IPS-20b (cell line): ENCODE results near the gene VCP.

Experiments used
- H3K27ac ChIP-seq: one replicate; pipeline ENCODE4 v1.5.1; 2013; ENCODE audit warnings: low read length
- H3K27me3 ChIP-seq: 2 replicates; pipeline ENCODE4 v1.6.1; 2013; ENCODE audit warnings: mild to moderate bottlenecking, low read length, inconsistent platforms; ENCODE audit not compliant: insufficient read depth
- H3K36me3 ChIP-seq: 2 replicates; pipeline ENCODE4 v1.6.1; 2013; ENCODE audit warnings: low read depth, mild to moderate bottlenecking, inconsistent platforms, low read length, moderate library complexity; ENCODE audit not compliant: insufficient read depth
- H3K4me1 ChIP-seq: 2 replicates; pipeline ENCODE4 v1.6.1; 2013; ENCODE audit warnings: mild to moderate bottlenecking, control low read depth, inconsistent platforms, low read length, moderate library complexity; ENCODE audit not compliant: insufficient read depth
- H3K4me3 ChIP-seq: 2 replicates; pipeline ENCODE4 v1.5.1; 2013; ENCODE audit warnings: mild to moderate bottlenecking, low read length, inconsistent platforms
- H3K9ac ChIP-seq: 2 replicates; pipeline ENCODE4 v1.6.1; 2013; ENCODE audit warnings: low read depth, mild to moderate bottlenecking, inconsistent platforms, low read length, moderate library complexity
- H3K9me3 ChIP-seq: 2 replicates; pipeline ENCODE4 v1.6.1; 2013; ENCODE audit warnings: mild to moderate bottlenecking, low read depth, low read length, inconsistent platforms; ENCODE audit not compliant: insufficient read depth

VCP gene

GRCh38 chr9:35054871-35055644 is 17.4 kb downstream of the VCP start:
- Histone ChIP-seq H3K9me3 (no peaks in the 10 kb centered on the region), H3K27me3 (no peaks in the 10 kb centered on the region), H3K27ac (no peak overlapping the region), H3K4me1 (no peaks in the 10 kb centered on the region), H3K4me3 (no peak overlapping the region), H3K36me3 (peaks cover 65% of the 10 kb centered on the region), H3K9ac (no peak overlapping the region)

DNA sequence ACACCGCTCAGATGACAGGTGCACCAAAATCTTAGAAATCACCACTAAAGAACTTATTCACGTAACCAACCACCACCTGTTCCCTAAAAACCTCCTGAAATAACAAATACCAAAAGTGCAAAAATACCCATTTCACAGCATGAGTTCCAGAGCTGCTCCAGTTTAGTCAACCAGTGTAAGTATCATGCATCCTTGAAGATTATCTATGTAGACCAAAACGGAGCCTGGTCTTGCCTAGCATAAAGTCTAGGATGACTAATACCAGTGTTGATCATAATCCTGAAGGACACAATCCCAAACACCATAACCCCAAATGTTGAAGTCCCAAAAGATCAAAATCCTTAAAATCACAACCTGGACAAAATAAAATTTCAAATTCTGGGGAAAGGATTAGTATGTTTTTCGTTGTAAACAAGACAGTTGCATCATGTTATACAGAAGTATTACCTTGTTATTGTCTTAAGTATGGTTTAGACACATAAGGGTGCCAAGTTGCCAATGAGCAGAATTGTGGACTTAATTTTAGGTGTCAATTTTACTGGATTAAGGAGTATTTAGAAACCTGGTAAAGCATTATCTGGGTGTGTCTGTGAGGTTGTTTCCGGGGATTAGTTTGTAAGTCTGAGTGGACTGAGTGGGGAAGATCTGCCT is 18.1 kb downstream of the VCP start:
- no peaks in the 10 kb centered on the region for H3K9me3 ChIP-seq
- no peaks in the 10 kb centered on the region for H3K27me3 ChIP-seq
- H3K27ac ChIP-seq = no peak overlapping the region
- H3K4me3 ChIP-seq = no peak overlapping the region
- no peaks in the 10 kb centered on the region for H3K4me1 ChIP-seq
- no peak overlapping the region for H3K9ac ChIP-seq
- peaks cover 61% of the 10 kb centered on the region for H3K36me3 ChIP-seq

DNA sequence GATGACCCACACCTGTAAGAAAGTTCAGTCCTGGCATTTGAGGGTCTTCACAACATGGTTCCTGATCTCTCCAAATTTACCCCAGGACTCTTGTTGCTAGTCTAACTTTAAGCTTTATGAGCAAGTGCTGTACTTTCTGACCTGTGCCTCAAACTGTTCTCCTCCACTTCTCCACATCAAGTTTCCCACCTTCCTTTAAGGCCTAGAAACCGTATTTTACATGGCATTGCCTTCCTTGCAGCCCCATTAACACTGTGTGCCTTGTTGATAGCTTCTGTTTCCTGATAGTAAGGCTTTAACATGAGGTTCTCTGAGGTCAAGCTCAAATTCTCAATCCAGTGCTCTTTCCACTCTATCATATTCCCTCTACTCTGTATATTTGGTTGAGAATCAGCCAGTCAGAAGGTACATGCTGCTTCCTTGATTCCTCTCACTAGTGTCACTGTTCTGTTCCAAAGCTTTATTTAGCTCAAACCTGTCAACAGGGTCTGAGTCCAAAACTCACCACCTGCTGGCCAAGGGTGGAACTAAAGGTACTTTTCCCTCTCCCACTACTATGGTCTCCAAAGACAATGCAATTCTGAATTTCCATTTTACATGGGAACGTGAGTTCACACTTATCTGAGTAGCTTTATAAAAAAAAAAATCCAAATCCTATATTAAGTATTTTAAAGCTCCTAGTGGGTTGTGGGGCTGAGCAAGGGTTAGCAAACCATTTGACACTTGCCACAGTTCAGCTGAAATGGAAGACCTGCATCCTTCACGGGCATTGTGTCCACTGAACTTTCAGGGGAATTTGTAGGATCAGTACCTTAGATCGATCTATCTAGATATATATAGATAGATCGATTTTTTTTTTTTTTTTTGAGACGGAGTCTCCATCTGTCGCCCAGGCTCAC is 21.1 kb downstream of the VCP start:
- H3K36me3 ChIP-seq = peaks cover 45% of the 10 kb centered on the region

DNA sequence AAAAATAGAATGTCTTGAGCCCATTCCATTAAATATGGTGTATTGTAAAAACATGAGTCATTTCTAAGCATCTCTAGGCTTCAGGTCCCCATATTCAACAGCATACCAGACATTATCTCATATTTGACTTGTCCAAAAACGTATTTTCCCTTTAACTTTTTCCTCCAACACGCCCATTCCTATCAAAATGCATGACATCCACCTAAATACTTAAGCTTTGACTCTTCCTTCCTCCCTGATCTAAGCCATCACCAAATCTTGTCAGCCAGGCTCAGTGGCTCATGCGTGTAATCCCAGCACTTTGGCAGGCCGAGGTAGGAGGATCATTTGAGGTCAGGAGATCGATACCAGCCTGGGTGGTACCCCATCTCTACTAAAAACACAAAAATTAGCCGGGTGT is 23.9 kb downstream of the VCP start:
- peaks cover 30% of the 10 kb centered on the region; the same call in 1 of the 2 replicates for H3K36me3 ChIP-seq
- H3K4me3 ChIP-seq = no peak overlapping the region
- no peak overlapping the region for H3K9ac ChIP-seq
- H3K27ac ChIP-seq = no peak overlapping the region
- no peaks in the 10 kb centered on the region for H3K27me3 ChIP-seq
- H3K4me1 ChIP-seq = no peaks in the 10 kb centered on the region
- H3K9me3 ChIP-seq = no peaks in the 10 kb centered on the region

More for the DNA sequence above, 21.1 kb downstream of the VCP start:
- Histone ChIP-seq H3K4me3 (no peak overlapping the region), H3K4me1 (no peaks in the 10 kb centered on the region), H3K27me3 (no peaks in the 10 kb centered on the region), H3K9ac (no peak overlapping the region), H3K9me3 (no peaks in the 10 kb centered on the region), H3K27ac (no peak overlapping the region)

DNA sequence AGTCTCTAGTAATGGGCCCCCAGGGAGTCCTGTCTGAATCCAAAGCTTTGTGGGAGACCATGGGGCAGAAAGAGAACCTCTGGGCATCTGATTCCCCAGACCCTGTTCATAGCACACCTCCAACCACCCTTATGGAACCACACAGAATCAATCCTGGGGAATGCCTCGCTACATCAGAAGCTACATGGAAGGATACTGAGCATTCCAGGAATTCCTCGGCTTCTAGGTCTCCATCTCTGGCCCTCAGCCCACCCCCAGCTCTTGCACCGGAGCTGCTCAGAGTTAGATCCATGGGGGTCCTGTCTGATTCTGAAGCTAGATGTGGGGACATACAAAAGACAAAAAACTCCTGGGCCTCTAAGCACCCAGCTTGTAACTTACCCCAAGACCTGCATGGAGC is 28.4 kb downstream of the VCP start:
- H3K27me3 ChIP-seq = no peaks in the 10 kb centered on the region
- H3K9ac ChIP-seq = no peak overlapping the region
- no peaks in the 10 kb centered on the region for H3K9me3 ChIP-seq
- no peaks in the 10 kb centered on the region for H3K4me1 ChIP-seq
- no peak overlapping the region for H3K4me3 ChIP-seq
- H3K36me3 ChIP-seq = peaks cover 14% of the 10 kb centered on the region
- H3K27ac ChIP-seq = no peak overlapping the region

DNA sequence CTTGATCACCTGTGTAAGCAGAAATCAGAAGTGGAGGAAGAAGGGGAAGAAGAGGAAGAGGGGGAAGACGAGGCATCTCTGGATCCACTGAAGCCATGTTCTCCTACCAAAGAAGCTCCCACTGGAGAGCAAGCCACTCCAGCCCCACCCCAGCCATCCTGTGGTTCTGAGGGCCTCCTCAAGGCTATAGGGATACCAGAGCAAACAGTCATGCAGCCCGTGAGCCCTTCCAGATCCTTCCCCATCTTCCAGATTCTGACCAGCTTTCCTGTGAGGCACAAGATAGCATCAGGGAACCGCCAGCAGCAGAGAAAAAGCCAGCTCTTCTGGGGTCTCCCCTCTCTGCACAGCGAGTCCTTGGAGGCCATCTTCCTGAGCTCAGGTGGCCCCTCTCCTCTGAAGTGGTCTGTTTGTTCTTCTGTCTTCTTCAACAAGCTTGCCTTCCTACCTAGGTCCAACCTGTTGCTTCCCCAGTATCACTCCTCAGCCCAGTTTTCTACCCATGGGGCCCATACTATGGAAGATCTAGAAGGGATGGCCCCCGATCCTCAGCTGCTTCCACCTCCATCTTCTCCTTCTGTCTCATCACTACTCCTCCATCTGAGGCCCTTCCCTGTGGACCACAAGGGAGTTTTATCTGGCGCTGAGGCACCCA is 29.4 kb downstream of the VCP start:
- no peak overlapping the region for H3K4me3 ChIP-seq
- H3K9ac ChIP-seq = no peak overlapping the region
- no peaks in the 10 kb centered on the region for H3K4me1 ChIP-seq
- peaks cover 7% of the 10 kb centered on the region for H3K36me3 ChIP-seq
- no peaks in the 10 kb centered on the region for H3K27me3 ChIP-seq
- H3K9me3 ChIP-seq = no peaks in the 10 kb centered on the region
- H3K27ac ChIP-seq = no peak overlapping the region

GRCh38 chr9:35042081-35042604 is 30.3 kb downstream of the VCP start:
- Histone ChIP-seq H3K9me3 (no peaks in the 10 kb centered on the region), H3K9ac (no peak overlapping the region), H3K27ac (no peak overlapping the region), H3K27me3 (no peaks in the 10 kb centered on the region), H3K4me3 (no peak overlapping the region), H3K36me3 (peaks cover 3% of the 10 kb centered on the region), H3K4me1 (no peaks in the 10 kb centered on the region)

DNA sequence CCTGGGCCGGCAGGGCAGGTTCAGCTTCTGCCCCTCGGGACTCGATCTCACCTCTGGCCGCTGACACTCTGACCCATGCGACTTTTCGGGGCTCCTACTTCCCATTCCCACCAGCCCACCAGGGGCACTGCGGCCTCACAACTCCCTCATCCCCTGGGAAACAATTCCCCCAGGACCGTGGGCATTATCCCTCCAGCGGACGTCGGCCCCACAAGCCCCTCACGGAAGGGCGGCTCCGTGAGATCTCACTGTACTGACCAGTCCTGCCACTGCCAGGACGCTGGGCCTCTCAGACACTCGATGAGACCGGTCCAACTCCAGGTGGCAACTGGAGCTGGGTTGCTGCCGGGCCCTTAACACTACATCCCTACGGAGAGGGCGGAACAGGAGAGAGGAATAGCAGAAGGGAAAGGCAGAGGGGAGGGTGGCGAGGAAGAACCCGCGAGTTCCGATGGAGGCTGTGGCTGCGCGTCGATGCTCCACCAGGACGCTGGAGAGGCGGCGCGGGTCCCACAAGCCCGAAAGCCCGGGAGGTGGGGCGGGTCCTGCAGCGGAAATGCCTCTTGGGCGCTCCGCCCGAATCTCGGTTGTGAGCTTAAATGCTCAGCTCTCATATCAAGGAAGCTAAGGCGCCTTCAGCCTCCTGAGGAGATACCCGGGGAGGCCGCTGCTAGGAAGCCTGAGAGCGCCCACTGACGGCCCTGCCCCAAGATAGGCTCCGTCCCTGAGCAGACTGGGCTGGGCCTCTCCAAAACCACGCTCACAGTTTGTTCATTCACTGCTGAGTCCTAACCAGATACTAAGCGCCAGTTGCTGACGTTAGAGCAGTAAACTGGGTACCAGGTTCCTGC is 36.3 kb downstream of the VCP start:
- H3K27ac ChIP-seq = no peak overlapping the region
- no peaks in the 10 kb centered on the region for H3K9me3 ChIP-seq
- H3K4me3 ChIP-seq = no peak overlapping the region
- no peaks in the 10 kb centered on the region for H3K36me3 ChIP-seq
- no peaks in the 10 kb centered on the region for H3K4me1 ChIP-seq
- H3K27me3 ChIP-seq = no peaks in the 10 kb centered on the region
- H3K9ac ChIP-seq = no peak overlapping the region

DNA sequence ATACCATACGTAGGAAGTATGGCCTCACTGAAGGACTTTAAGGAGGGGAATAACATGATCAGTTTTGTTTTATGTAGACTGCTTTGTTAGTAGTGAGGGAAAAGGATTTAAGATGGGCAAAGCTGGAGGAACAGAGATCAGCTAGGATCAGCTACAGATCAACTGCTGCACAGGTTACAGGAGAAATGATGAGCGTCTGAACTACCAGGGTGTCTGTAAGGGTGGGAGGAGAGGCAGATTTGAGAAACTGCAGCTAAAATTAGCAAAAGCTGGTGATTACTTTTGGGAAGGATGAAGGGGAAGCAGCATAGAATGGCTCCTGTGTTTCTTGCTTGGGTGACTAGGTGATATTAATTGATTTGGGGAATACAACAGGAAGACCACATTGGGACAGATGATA is 39.3 kb downstream of the VCP start:
- H3K27ac ChIP-seq = no peak overlapping the region
- H3K27me3 ChIP-seq = no peaks in the 10 kb centered on the region
- H3K4me1 ChIP-seq = no peaks in the 10 kb centered on the region; the same call in 1 of the 2 replicates
- no peak overlapping the region for H3K4me3 ChIP-seq
- peaks cover 19% of the 10 kb centered on the region for H3K9me3 ChIP-seq
- H3K9ac ChIP-seq = no peak overlapping the region
- H3K36me3 ChIP-seq = peaks cover 9% of the 10 kb centered on the region; the same call in 1 of the 2 replicates

- Histone ChIP-seq H3K4me1 (peaks cover 14% of the 10 kb centered on the region; the same call in 1 of the 2 replicates), H3K36me3 (peaks cover 9% of the 10 kb centered on the region; the same call in 1 of the 2 replicates), H3K4me3 (no peak overlapping the region), H3K27ac (no peak overlapping the region), H3K9me3 (peaks cover 20% of the 10 kb centered on the region), H3K9ac (no peak overlapping the region), H3K27me3 (no peaks in the 10 kb centered on the region)
Observed at GRCh38 chr9:35029852-35030251, 42.6 kb downstream of the VCP start.
